WTC11 (cell line): Measurements from ENCODE around the gene TRPV2. TPM values are rescaled to one million over a fixed set of nuclear protein-coding genes. Genes with fewer than 3 reads are reported as not detected.

Experiments used
- ATAC-seq: fragments of 200-7000 bp; cut with Tn5 transposase; 2 replicates; pipeline ENCODE4 v1.10.0; 2021; ENCODE audit warnings: mild to moderate bottlenecking, moderate library complexity
- CTCF ChIA-PET: fragments of 300-600 bp; sonication (Branson Sonifier 250); formaldehyde crosslinking; loops from one replicate; lab custom pipeline; 2021; ENCODE audit warnings: antibody characterized with exemption; lab: Charles Lee
- POLR2A ChIA-PET: fragments of 350-600 bp; sonication (Branson Sonifier 250); formaldehyde crosslinking; loops from one replicate; lab custom pipeline; 2021; ENCODE audit warnings: antibody characterized with exemption; lab: Charles Lee
- DNase-seq: peaks from one replicate; pipeline ENCODE4 v3.0.0; 2021; ENCODE audit warnings: low spot score
- H3K27ac Mint-ChIP-seq: 2 replicates; pipeline ENCODE4 v1.8.0; 2021; ENCODE audit warnings: mixed read lengths
- H3K27me3 Mint-ChIP-seq: 2 replicates; pipeline ENCODE4 v1.8.0; 2021; ENCODE audit warnings: low read depth, mild to moderate bottlenecking, moderate library complexity, mixed read lengths
- H3K36me3 Mint-ChIP-seq: 2 replicates; pipeline ENCODE4 v1.8.0; 2021; ENCODE audit warnings: mixed read lengths
- H3K4me1 Mint-ChIP-seq: 2 replicates; pipeline ENCODE4 v1.8.0; 2022; ENCODE audit warnings: mixed read lengths
- H3K4me3 Mint-ChIP-seq: 2 replicates; pipeline ENCODE4 v1.8.0; 2021; ENCODE audit warnings: mild to moderate bottlenecking, moderate library complexity, mixed read lengths
- H3K9me3 Mint-ChIP-seq: 2 replicates; pipeline ENCODE4 v1.8.0; 2021; ENCODE audit warnings: mixed read lengths
- ATF1 ChIP-seq: sonication (generic); formaldehyde crosslinking; IDR thresholded peaks from 2 replicates; pipeline ENCODE4 v1.8.1; 2023; ENCODE audit warnings: mild to moderate bottlenecking, moderate library complexity, missing genetic modification reagents
- ATF3 ChIP-seq: sonication (generic); formaldehyde crosslinking; conservative IDR thresholded peaks from 2 replicates; pipeline ENCODE4 v1.8.1; 2022; ENCODE audit warnings: mild to moderate bottlenecking, missing genetic modification reagents
- FOXP1 ChIP-seq: sonication (generic); formaldehyde crosslinking; IDR thresholded peaks from 2 replicates; pipeline ENCODE4 v1.8.0; 2022; ENCODE audit warnings: missing genetic modification reagents, mild to moderate bottlenecking, moderate library complexity, borderline replicate concordance
- GABPB1 ChIP-seq: sonication (generic); formaldehyde crosslinking; IDR thresholded peaks from 2 replicates; pipeline ENCODE4 v1.8.1; 2023; ENCODE audit warnings: mild to moderate bottlenecking, missing genetic modification reagents
- JAZF1 ChIP-seq: fragments of 250-450 bp; sonication (Bioruptor Pico); IDR thresholded peaks from 2 replicates; pipeline ENCODE4 v1.9.0; 2021; ENCODE audit warnings: moderate library complexity, mild to moderate bottlenecking, inconsistent platforms
- MAX ChIP-seq: sonication (generic); formaldehyde crosslinking; IDR thresholded peaks from 2 replicates; pipeline ENCODE4 v1.8.0; 2022; ENCODE audit warnings: mild to moderate bottlenecking, missing genetic modification reagents
- MXD4 ChIP-seq: fragments of 250-450 bp; sonication (Bioruptor Pico); IDR thresholded peaks from 2 replicates; pipeline ENCODE4 v1.8.0; 2021; ENCODE audit warnings: mild to moderate bottlenecking, moderate library complexity, borderline replicate concordance
- MYBL2 ChIP-seq: sonication (generic); formaldehyde crosslinking; IDR thresholded peaks from 2 replicates; pipeline ENCODE4 v1.8.1; 2023; ENCODE audit warnings: mild to moderate bottlenecking, moderate library complexity, missing genetic modification reagents
- NFATC4 ChIP-seq: fragments of 250-450 bp; sonication (Bioruptor Pico); IDR thresholded peaks from 2 replicates; pipeline ENCODE4 v1.9.0; 2021; ENCODE audit warnings: mild to moderate bottlenecking
- NFE2L1 ChIP-seq: sonication (generic); formaldehyde crosslinking; IDR thresholded peaks from 2 replicates; pipeline ENCODE4 v1.8.1; 2023; ENCODE audit warnings: missing genetic modification reagents
- NFYB ChIP-seq: sonication (generic); formaldehyde crosslinking; conservative IDR thresholded peaks from 2 replicates; pipeline ENCODE4 v1.8.0; 2022; ENCODE audit warnings: low read depth, missing genetic modification reagents
- NR1H2 ChIP-seq: sonication (generic); formaldehyde crosslinking; IDR thresholded peaks from 2 replicates; pipeline ENCODE4 v1.9.0; 2021; ENCODE audit warnings: mild to moderate bottlenecking, moderate library complexity, missing genetic modification reagents
- SMAD3 ChIP-seq: sonication (generic); formaldehyde crosslinking; IDR thresholded peaks from 2 replicates; pipeline ENCODE4 v1.8.0; 2022; ENCODE audit warnings: missing genetic modification reagents, mild to moderate bottlenecking, borderline replicate concordance
- TP53 ChIP-seq: sonication (generic); formaldehyde crosslinking; IDR thresholded peaks from 2 replicates; pipeline ENCODE4 v1.8.1; 2023; ENCODE audit warnings: mild to moderate bottlenecking, missing genetic modification reagents
- ZNF232 ChIP-seq: sonication (generic); formaldehyde crosslinking; IDR thresholded peaks from 2 replicates; pipeline ENCODE4 v1.8.0; 2022; ENCODE audit warnings: mild to moderate bottlenecking, missing genetic modification reagents
- ZNF317 ChIP-seq: sonication (generic); formaldehyde crosslinking; IDR thresholded peaks from 2 replicates; pipeline ENCODE4 v1.8.1; 2023; ENCODE audit warnings: low read depth, mild to moderate bottlenecking, moderate library complexity, missing genetic modification reagents, borderline replicate concordance
- ZNF396 ChIP-seq: fragments of 250-450 bp; sonication (Bioruptor Pico); IDR thresholded peaks from 2 replicates; pipeline ENCODE4 v1.8.0; 2021; ENCODE audit warnings: mild to moderate bottlenecking, moderate library complexity, borderline replicate concordance
- ZNF532 ChIP-seq: fragments of 250-450 bp; sonication (Bioruptor Pico); IDR thresholded peaks from 2 replicates; pipeline ENCODE4 v1.9.0; 2021; ENCODE audit warnings: mild to moderate bottlenecking, borderline replicate concordance
- total RNA-seq: library from RNA; stranded (reverse); gene quantifications from 3 replicates; pipeline ENCODE4 v1.2.3, GENCODE V29; 2021
- TF ChIP-seq, protein P1 (sequence below): sonication (generic); formaldehyde crosslinking; IDR thresholded peaks from 2 replicates; pipeline ENCODE4 v1.8.0; 2022; ENCODE audit warnings: mild to moderate bottlenecking, missing genetic modification reagents
- TF ChIP-seq, protein P2 (sequence below): sonication (generic); formaldehyde crosslinking; IDR thresholded peaks from 2 replicates; pipeline ENCODE4 v1.8.1; 2022; ENCODE audit warnings: mild to moderate bottlenecking, moderate library complexity, missing genetic modification reagents
- TF ChIP-seq, protein P3 (sequence below): sonication (generic); formaldehyde crosslinking; IDR thresholded peaks from 2 replicates; pipeline ENCODE4 v1.8.0; 2023; ENCODE audit warnings: mild to moderate bottlenecking, missing genetic modification reagents
- TF ChIP-seq, protein P4 (sequence below): sonication (generic); formaldehyde crosslinking; IDR thresholded peaks from 2 replicates; pipeline ENCODE4 v1.8.0; 2023; ENCODE audit warnings: missing genetic modification reagents

Gene TRPV2
- total RNA-seq, 1 experiment from 2014 or later: 3.5 TPM

GRCh38 chr17:16379654-16380053, 35.7 kb upstream of the TRPV2 start:
- ChIA-PET POLR2A (no interaction called here), CTCF (interaction anchor here (1.6 to 7.8 kb wide), 3 partner anchors 16 to 59 kb away, joined by 7 to 78 read pairs (median 12); no protein-coding TSS in a partner anchor)
- peaks cover 28% of the 10 kb centered on the region for H3K36me3 Mint-ChIP-seq
- H3K27me3 Mint-ChIP-seq: no peaks in the 10 kb centered on the region
- no peaks in the 10 kb centered on the region for H3K9me3 Mint-ChIP-seq
- no peak overlapping the region for H3K27ac Mint-ChIP-seq
- no peak for TF ChIP-seq ATF1 (CRISPR knock-in tag)
- TF ChIP-seq, protein P1, sequence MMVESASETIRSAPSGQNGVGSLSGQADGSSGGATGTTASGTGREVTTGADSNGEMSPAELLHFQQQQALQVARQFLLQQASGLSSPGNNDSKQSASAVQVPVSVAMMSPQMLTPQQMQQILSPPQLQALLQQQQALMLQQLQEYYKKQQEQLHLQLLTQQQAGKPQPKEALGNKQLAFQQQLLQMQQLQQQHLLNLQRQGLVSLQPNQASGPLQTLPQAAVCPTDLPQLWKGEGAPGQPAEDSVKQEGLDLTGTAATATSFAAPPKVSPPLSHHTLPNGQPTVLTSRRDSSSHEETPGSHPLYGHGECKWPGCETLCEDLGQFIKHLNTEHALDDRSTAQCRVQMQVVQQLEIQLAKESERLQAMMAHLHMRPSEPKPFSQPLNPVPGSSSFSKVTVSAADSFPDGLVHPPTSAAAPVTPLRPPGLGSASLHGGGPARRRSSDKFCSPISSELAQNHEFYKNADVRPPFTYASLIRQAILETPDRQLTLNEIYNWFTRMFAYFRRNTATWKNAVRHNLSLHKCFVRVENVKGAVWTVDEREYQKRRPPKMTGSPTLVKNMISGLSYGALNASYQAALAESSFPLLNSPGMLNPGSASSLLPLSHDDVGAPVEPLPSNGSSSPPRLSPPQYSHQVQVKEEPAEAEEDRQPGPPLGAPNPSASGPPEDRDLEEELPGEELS (CRISPR knock-in tag): no peak
- TF ChIP-seq ZNF232 (CRISPR knock-in tag): no peak
- TF ChIP-seq NR1H2 (CRISPR knock-in tag): no peak
- no peak for TF ChIP-seq NFYB
- no peak for TF ChIP-seq JAZF1 (CRISPR knock-in tag)
- no peak for TF ChIP-seq ZNF317 (CRISPR knock-in tag)
- no peak for TF ChIP-seq MXD4
- no peak for TF ChIP-seq TP53 (CRISPR knock-in tag)
- DNase-seq (no peak), ATAC-seq (no peak)
- H3K4me3 Mint-ChIP-seq: no peak overlapping the region
- peaks cover 25% of the 10 kb centered on the region for H3K4me1 Mint-ChIP-seq

- peak within 1 kb of the TSS; percentile 91 for H3K4me3 Mint-ChIP-seq
- H3K36me3 Mint-ChIP-seq: peaks cover 28% of the 10 kb centered on the region
- ChIA-PET POLR2A (interaction anchor here (0.7 to 1.9 kb wide), 12 partner anchors 9 to 165 kb away, joined by 3 to 13 read pairs (median 6); partner anchors contain the start of genes CENPV, NCOR1 and TRPV2), CTCF (interaction anchor here (0.6 to 1.7 kb wide), 9 partner anchors 17 to 140 kb away, joined by 3 to 12 read pairs (median 5); partner anchors contain the start of genes CENPV and TRPV2)
- peak within 1 kb of the TSS; percentile 98 for H3K27ac Mint-ChIP-seq
- H3K4me1 Mint-ChIP-seq: peaks cover 25% of the 10 kb centered on the region
- H3K9me3 Mint-ChIP-seq: no peaks in the 10 kb centered on the region
- peak; percentile 97 for DNase-seq
- peak; percentile 95 for ATAC-seq
- H3K27me3 Mint-ChIP-seq: no peaks in the 10 kb centered on the region
- 0 out of 2 replicates have a peak, but pooled peaks have one; percentile 48 for TF ChIP-seq NFE2L1 (CRISPR knock-in tag)
- no peak for TF ChIP-seq ZNF396 (CRISPR knock-in tag)
- peak; percentile 62; the same call in 1 of the 2 replicates for TF ChIP-seq MYBL2 (CRISPR knock-in tag)
- TF ChIP-seq, protein P2, sequence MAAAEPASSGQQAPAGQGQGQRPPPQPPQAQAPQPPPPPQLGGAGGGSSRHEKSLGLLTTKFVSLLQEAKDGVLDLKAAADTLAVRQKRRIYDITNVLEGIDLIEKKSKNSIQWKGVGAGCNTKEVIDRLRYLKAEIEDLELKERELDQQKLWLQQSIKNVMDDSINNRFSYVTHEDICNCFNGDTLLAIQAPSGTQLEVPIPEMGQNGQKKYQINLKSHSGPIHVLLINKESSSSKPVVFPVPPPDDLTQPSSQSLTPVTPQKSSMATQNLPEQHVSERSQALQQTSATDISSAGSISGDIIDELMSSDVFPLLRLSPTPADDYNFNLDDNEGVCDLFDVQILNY: peak; percentile 19; the same call in 1 of the 2 replicates
- no peak; the same call in 1 of the 2 replicates for TF ChIP-seq SMAD3 (CRISPR knock-in tag)
- TF ChIP-seq GABPB1 (CRISPR knock-in tag): peak; percentile 90
- TF ChIP-seq, protein P3, sequence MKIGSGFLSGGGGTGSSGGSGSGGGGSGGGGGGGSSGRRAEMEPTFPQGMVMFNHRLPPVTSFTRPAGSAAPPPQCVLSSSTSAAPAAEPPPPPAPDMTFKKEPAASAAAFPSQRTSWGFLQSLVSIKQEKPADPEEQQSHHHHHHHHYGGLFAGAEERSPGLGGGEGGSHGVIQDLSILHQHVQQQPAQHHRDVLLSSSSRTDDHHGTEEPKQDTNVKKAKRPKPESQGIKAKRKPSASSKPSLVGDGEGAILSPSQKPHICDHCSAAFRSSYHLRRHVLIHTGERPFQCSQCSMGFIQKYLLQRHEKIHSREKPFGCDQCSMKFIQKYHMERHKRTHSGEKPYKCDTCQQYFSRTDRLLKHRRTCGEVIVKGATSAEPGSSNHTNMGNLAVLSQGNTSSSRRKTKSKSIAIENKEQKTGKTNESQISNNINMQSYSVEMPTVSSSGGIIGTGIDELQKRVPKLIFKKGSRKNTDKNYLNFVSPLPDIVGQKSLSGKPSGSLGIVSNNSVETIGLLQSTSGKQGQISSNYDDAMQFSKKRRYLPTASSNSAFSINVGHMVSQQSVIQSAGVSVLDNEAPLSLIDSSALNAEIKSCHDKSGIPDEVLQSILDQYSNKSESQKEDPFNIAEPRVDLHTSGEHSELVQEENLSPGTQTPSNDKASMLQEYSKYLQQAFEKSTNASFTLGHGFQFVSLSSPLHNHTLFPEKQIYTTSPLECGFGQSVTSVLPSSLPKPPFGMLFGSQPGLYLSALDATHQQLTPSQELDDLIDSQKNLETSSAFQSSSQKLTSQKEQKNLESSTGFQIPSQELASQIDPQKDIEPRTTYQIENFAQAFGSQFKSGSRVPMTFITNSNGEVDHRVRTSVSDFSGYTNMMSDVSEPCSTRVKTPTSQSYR: peak; percentile 68; the same call in 1 of the 2 replicates
- peak; percentile 50; the same call in 1 of the 2 replicates for TF ChIP-seq NFATC4 (CRISPR knock-in tag)
- TF ChIP-seq ATF3 (CRISPR knock-in tag): 0 out of 2 replicates have a peak, but pooled peaks have one; percentile 39
- TF ChIP-seq ZNF532 (CRISPR knock-in tag): peak; percentile 77; the same call in 1 of the 2 replicates
- TF ChIP-seq, protein P4, sequence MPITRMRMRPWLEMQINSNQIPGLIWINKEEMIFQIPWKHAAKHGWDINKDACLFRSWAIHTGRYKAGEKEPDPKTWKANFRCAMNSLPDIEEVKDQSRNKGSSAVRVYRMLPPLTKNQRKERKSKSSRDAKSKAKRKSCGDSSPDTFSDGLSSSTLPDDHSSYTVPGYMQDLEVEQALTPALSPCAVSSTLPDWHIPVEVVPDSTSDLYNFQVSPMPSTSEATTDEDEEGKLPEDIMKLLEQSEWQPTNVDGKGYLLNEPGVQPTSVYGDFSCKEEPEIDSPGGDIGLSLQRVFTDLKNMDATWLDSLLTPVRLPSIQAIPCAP (CRISPR knock-in tag): no peak
- peak; percentile 78 for TF ChIP-seq MAX (CRISPR knock-in tag)
- TF ChIP-seq FOXP1 (CRISPR knock-in tag): peak; percentile 63; the same call in 1 of the 2 replicates
Measured at GRCh38 chr17:16380640-16381495, 34.5 kb upstream of the TRPV2 start, which contains the start of gene UBB. Gene UBB, plus strand, starts transcription at chr17:16381091. Its CDS starts 817 bp downstream, at chr17:16381908.
